Keratinocyte (primary cell): Measurements from ENCODE around the gene DACH1. TPM values are rescaled to one million over a fixed set of nuclear protein-coding genes. Genes with fewer than 3 reads are reported as not detected.

ENCODE experiments used
- DNase-seq: peaks from one replicate; pipeline ENCODE4 v3.0.0-alpha.2; 2011; ENCODE audit warnings: low read depth, missing footprints, low spot score
- FAIRE-seq: peaks from 2 replicates; lab custom pipeline; 2011; peaks lifted over from hg19 to GRCh38; lab: Jason Lieb, UNC
- H2AFZ ChIP-seq: 2 replicates; pipeline ENCODE4 v1.6.0; 2012; ENCODE audit warnings: low read length, control low read depth, inconsistent platforms; ENCODE audit not compliant: control insufficient read depth
- H3K27ac ChIP-seq: 2 replicates; pipeline ENCODE4 v1.5.1; 2011; ENCODE audit warnings: low read length; ENCODE audit not compliant: control insufficient read depth, insufficient read depth
- H3K27me3 ChIP-seq: 3 replicates; pipeline ENCODE4 v1.6.0; 2011; ENCODE audit warnings: low read length; ENCODE audit not compliant: control insufficient read depth, insufficient read depth; ENCODE audit errors: extremely low read depth
- H3K36me3 ChIP-seq, 2 experiments: 2 replicates in 1 of 2; 3 replicates in 1 of 2; pipeline ENCODE4 v1.5.1; 2011; ENCODE audit warnings: low read length in 2 of 2, mild to moderate bottlenecking in 1 of 2; ENCODE audit not compliant: control insufficient read depth in 2 of 2, insufficient read depth in 2 of 2; ENCODE audit errors: extremely low read depth in 1 of 2
- H3K4me1 ChIP-seq: 3 replicates; pipeline ENCODE4 v1.5.1; 2011; ENCODE audit warnings: low read length; ENCODE audit not compliant: control insufficient read depth, insufficient read depth; ENCODE audit errors: extremely low read depth
- H3K4me2 ChIP-seq: 3 replicates; pipeline ENCODE4 v1.6.0; 2011; ENCODE audit warnings: low read depth, low read length; ENCODE audit not compliant: control insufficient read depth, insufficient read depth; ENCODE audit errors: extremely low read depth
- H3K4me3 ChIP-seq, 3 experiments: fragments of 200-600 bp in 1 of 3; sonication (generic) in 1 of 3; 2 replicates in 2 of 3; 3 replicates in 1 of 3; pipeline ENCODE4 v1.5.1; 2011 to 2016; ENCODE audit warnings: low read length in 3 of 3, mild to moderate bottlenecking in 3 of 3, control low read depth in 2 of 3, inconsistent platforms in 1 of 3, low read depth in 1 of 3, mixed read lengths in 1 of 3, mixed run types in 1 of 3, moderate library complexity in 1 of 3; ENCODE audit not compliant: control insufficient read depth in 2 of 3, insufficient read depth in 2 of 3; ENCODE audit errors: extremely low read depth in 1 of 3
- H3K79me2 ChIP-seq: 2 replicates; pipeline ENCODE4 v1.6.0; 2012; ENCODE audit warnings: low read length; ENCODE audit not compliant: control insufficient read depth, insufficient read depth
- H3K9ac ChIP-seq: 3 replicates; pipeline ENCODE4 v1.6.0; 2011; ENCODE audit warnings: low read length; ENCODE audit not compliant: control insufficient read depth, insufficient read depth; ENCODE audit errors: extremely low read depth
- H3K9me1 ChIP-seq: 3 replicates; pipeline ENCODE4 v1.6.0; 2011; ENCODE audit warnings: low read length; ENCODE audit not compliant: control insufficient read depth, insufficient read depth; ENCODE audit errors: extremely low read depth
- H3K9me3 ChIP-seq: 2 replicates; pipeline ENCODE4 v1.5.1; 2012; ENCODE audit warnings: low read depth, low read length; ENCODE audit not compliant: control insufficient read depth
- H4K20me1 ChIP-seq: 3 replicates; pipeline ENCODE4 v1.6.0; 2011; ENCODE audit warnings: low read length; ENCODE audit not compliant: control insufficient read depth, insufficient read depth; ENCODE audit errors: extremely low read depth
- CTCF ChIP-seq, 3 experiments: IDR thresholded peaks in 1 of 3; conservative IDR thresholded peaks in 1 of 3; optimal IDR thresholded peaks in 1 of 3; 2 replicates in 2 of 3; 3 replicates in 1 of 3; pipeline versions ENCODE3 to v1.5.1; 2011; ENCODE audit warnings: low read length in 3 of 3, mild to moderate bottlenecking in 3 of 3, moderate library complexity in 2 of 3, control low read depth in 1 of 3, inconsistent platforms in 1 of 3; ENCODE audit not compliant: insufficient read depth in 2 of 3; ENCODE audit errors: extremely low read depth in 1 of 3
- EZH2 ChIP-seq: IDR thresholded peaks from one replicate; pipeline ENCODE4 v1.6.1; 2012; ENCODE audit warnings: inconsistent platforms, mild to moderate bottlenecking, low read length, moderate library complexity
- dilution Hi-C: fragments of 300-500 bp; cut with MboI; formaldehyde crosslinking; loops from one replicate; pipeline ENCODE4 v1.7.0; 2020; ENCODE audit warnings: low sequenced_read_pairs; ENCODE audit not compliant: extremely low pct_ligation_motif_present
- polyA plus RNA-seq, 5 experiments: library from polyadenylated mRNA; depleted of rRNA in 3 of 5; stranded (reverse) in 3 of 5; stranded (forward) in 1 of 5; unstranded in 1 of 5; fragments of >200 nt; gene quantifications; 1 replicate in 1 of 5; 2 replicates in 3 of 5; 3 replicates in 1 of 5; pipeline versions ENCODE4 v1.2.1 to v1.2.3, GENCODE V29; 2011 to 2012; ENCODE audit warnings: missing spikeins in 2 of 5, low read depth in 1 of 5, low replicate concordance in 1 of 5

The DACH1 gene
- polyA plus RNA-seq, 1 donor (not counting 4 experiments of a cell fraction or from before 2014, with no cell fraction given), result not detected

- dilution Hi-C loops, result no loop called here
- Histone ChIP-seq H3K27me3 (no peaks in the 10 kb centered on the region), H3K36me3 (no peaks in the 10 kb centered on the region), H3K4me2 (no peak overlapping the region), H3K9ac (no peak overlapping the region), H3K79me2 (no peaks in the 10 kb centered on the region), H3K4me1 (no peaks in the 10 kb centered on the region), H3K4me3 (no peak overlapping the region), H3K9me3 (no peaks in the 10 kb centered on the region), H4K20me1 (no peaks in the 10 kb centered on the region), H2AFZ (no peak overlapping the region), H3K27ac (no peak overlapping the region), H3K9me1 (no peaks in the 10 kb centered on the region)
- no peak for DNase-seq
- FAIRE-seq, result no peak
- TF ChIP-seq CTCF (optimal IDR thresholded peaks at IDR 0.05 in 1 of 3, IDR thresholded peaks at IDR 0.05 in 1 of 3, conservative IDR thresholded peaks at IDR 0.05 in 1 of 3; ENCODE audit: extremely low read depth in 1 of 3, insufficient read depth in 2 of 3, low read length in 3 of 3) (no peak), EZH2 (no peak)
These were observed 36.3 kb downstream of the DACH1 start for GRCh38 chr13:71830736-71831135.

- Histone ChIP-seq H3K4me1 (no peaks in the 10 kb centered on the region), H3K9me1 (no peaks in the 10 kb centered on the region), H3K79me2 (no peaks in the 10 kb centered on the region), H3K27me3 (no peaks in the 10 kb centered on the region), H4K20me1 (no peaks in the 10 kb centered on the region), H2AFZ (no peak overlapping the region), H3K27ac (no peak overlapping the region), H3K36me3 (no peaks in the 10 kb centered on the region), H3K9ac (no peak overlapping the region), H3K9me3 (no peaks in the 10 kb centered on the region), H3K4me2 (no peak overlapping the region), H3K4me3 (no peak overlapping the region)
- no peak for TF ChIP-seq EZH2
- no peak for TF ChIP-seq CTCF (optimal IDR thresholded peaks at IDR 0.05 in 1 of 3, IDR thresholded peaks at IDR 0.05 in 1 of 3, conservative IDR thresholded peaks at IDR 0.05 in 1 of 3; ENCODE audit: extremely low read depth in 1 of 3, insufficient read depth in 2 of 3, low read length in 3 of 3)
- FAIRE-seq, result no peak
- no peak for DNase-seq
- dilution Hi-C loops, result no loop called here
These were observed 36.7 kb downstream of the DACH1 start for GRCh38 chr13:71830323-71830722.
